Astrocyte of the cerebellum (primary cell): ENCODE results near the gene GPHN.
"Not testable (repeated sequence)": the region's sequence is repeated elsewhere in the genome, so short reads cannot be mapped to it uniquely, and the experiment has no call there.

Experiments used
- DNase-seq: peaks from one replicate; pipeline ENCODE4 v3.0.0-alpha.2; 2011; ENCODE audit warnings: low read depth
- H3K4me3 ChIP-seq: 2 replicates; pipeline ENCODE4 v1.5.1; 2011; ENCODE audit warnings: mild to moderate bottlenecking, low read depth, low read length, moderate library complexity
- in situ Hi-C: cut with HindIII; loops from 2 replicates; pipeline ENCODE4 v1.10.0; 2017; ENCODE audit warnings: low sequenced_read_pairs
- TF ChIP-seq, protein P1 (sequence below): IDR thresholded peaks from 2 replicates; pipeline ENCODE4 v1.5.1; 2012; ENCODE audit warnings: low read length, low read depth, moderate library complexity, mild to moderate bottlenecking; ENCODE audit errors: missing control alignments

Gene GPHN

GRCh38 chr14:66680216-66680615, 172.3 kb downstream of the GPHN start:
- in situ Hi-C loops: no loop called here
- no peak for DNase-seq
- no peak overlapping the region for H3K4me3 ChIP-seq
- TF ChIP-seq, protein P1, sequence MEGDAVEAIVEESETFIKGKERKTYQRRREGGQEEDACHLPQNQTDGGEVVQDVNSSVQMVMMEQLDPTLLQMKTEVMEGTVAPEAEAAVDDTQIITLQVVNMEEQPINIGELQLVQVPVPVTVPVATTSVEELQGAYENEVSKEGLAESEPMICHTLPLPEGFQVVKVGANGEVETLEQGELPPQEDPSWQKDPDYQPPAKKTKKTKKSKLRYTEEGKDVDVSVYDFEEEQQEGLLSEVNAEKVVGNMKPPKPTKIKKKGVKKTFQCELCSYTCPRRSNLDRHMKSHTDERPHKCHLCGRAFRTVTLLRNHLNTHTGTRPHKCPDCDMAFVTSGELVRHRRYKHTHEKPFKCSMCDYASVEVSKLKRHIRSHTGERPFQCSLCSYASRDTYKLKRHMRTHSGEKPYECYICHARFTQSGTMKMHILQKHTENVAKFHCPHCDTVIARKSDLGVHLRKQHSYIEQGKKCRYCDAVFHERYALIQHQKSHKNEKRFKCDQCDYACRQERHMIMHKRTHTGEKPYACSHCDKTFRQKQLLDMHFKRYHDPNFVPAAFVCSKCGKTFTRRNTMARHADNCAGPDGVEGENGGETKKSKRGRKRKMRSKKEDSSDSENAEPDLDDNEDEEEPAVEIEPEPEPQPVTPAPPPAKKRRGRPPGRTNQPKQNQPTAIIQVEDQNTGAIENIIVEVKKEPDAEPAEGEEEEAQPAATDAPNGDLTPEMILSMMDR: no peak

DNA sequence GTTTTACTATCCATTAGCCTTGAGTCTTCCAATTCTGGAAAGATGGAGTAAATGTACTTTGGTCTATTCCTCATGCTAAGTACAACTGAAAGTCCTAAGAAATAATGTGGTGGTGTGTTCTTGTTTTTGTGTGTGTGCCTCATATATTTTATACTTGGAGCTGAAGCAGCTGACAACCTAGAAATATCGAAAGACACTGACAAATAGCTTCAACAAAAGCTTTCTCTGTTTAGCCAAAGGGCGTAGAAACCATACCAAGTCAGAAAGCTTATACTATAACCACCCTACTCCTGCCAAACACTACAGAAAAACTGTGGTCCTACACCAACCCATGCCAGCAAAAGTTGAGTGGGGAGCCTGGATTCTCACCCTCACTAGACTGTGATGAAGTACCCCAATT, 188.4 kb downstream of the GPHN start:
- in situ Hi-C loops: no loop called here
- TF ChIP-seq, protein P1: no peak
- H3K4me3 ChIP-seq: no peak overlapping the region
- DNase-seq: no peak

DNA sequence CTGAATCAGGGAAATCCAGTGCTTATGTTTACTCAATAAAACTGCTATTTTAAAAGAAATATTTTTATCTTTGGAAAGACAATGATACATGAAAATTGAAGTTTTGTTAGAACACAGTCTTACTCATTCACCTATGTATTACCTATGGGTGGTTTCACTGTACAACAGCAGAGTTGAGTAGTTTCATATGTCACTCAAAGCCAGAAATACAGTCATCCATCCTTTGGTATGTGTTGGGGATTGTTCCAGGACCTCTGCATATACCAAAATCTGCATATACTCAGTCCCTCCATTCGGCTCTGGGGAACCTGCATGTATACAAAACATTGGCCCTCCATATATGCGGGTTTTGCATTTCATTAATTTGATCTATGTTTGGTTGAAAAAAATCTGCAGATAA, 190.6 kb downstream of the GPHN start:
- in situ Hi-C loops: no loop called here
- TF ChIP-seq, protein P1: no peak
- no peak overlapping the region for H3K4me3 ChIP-seq
- DNase-seq: no peak

- in situ Hi-C loops: no loop called here
- no peak overlapping the region for H3K4me3 ChIP-seq
- no peak for DNase-seq
- TF ChIP-seq, protein P1: no peak
Measured at GRCh38 chr14:66701813-66702212, 193.9 kb downstream of the GPHN start.

DNA sequence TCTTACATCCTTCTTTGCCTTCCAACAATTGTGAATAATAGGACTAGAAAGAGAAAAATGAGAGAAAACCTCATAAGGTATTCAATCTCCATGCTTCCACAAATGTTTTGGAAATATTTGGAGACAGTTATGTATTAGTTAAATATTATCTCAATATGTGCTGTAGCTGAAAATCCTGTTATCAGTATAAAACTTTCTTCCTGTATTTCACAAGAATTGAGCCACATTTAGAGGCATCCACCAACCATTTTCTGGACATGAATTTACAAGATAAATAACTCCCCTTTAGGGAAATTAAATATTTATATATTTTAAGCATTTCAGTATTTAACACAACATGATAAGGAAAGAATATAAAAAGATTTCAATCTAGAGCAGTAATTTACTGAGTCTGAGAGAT, 200.3 kb downstream of the GPHN start:
- in situ Hi-C loops: no loop called here
- no peak for DNase-seq
- TF ChIP-seq, protein P1: no peak
- no peak overlapping the region for H3K4me3 ChIP-seq

DNA sequence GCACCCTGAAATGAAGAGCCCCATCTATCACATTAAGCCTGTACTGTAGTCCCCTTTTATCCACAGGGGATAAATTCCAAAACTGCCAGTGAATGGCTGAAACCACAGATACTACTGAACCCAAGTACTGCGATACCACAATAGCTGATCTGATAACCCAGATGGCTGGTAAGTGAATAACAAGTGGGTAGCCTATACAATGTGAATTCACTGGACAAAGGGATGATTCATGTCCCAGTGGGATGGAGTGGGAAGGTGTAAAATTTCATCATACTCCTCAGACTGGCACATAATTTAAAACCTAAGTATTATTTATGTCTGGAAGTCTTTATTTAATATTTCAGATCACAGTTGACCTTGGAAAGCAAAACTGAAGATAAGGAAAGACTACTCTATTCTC, 201.3 kb downstream of the GPHN start:
- no peak overlapping the region for H3K4me3 ChIP-seq
- peak; percentile 13 for DNase-seq
- TF ChIP-seq, protein P1: no peak
- in situ Hi-C loops: no loop called here

DNA sequence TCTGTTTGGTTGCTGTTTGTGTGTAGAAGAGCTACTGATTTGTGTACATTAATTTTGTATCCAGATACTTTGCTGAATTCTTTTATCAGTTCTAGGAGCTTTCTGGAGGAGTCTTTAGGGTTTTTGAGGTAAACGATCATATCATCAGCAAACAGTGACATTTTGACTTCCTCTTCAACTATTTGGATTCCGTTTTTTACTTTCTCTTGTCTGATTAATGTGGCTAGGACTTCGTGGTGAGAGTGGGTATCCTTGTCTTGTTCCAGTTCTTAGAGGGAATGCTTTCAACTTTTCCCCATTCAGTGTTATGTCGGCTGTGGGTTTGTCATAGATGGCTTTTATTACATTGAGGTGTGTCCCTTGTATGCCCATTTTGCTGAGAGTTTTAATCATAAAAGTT, 206.3 kb downstream of the GPHN start:
- DNase-seq, H3K4me3 ChIP-seq, in situ Hi-C loops: not testable (repeated sequence)

DNA sequence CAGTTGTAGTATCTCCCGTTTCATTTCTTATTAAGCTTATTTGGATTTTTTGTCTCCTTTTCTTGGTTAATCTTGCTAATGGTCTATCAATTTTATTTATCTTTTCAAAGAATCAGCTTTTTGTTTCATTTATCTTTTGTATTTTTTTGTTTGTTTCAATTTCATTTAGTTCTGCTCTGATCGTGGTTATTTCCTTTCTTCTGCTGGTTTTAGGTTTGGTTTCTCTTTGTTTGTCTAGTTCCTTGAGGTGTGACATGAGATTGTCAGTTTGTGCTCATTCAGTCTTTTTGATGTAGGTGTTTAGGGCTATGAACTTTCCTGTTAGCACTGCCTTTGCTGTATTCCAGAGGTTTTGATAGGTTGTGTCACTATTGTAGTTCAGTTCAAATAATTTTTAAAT, 207.4 kb downstream of the GPHN start:
- DNase-seq, H3K4me3 ChIP-seq, in situ Hi-C loops: not testable (repeated sequence)
